Activated CD4-positive, alpha-beta T cell treated with anti-CD3 and anti-CD28 coated beads, Interleukin-2, amount 10 ng/mL, durations not matched to agents 7 days and 5 days (primary cell): ENCODE results near the gene EP300. TPM values are rescaled to one million over a fixed set of nuclear protein-coding genes. Genes with fewer than 3 reads are reported as not detected.
"Not testable (repeated sequence)": the region's sequence is repeated elsewhere in the genome, so short reads cannot be mapped to it uniquely, and the experiment has no call there.

Experiments used
- CTCF ChIA-PET: fragments of 350-600 bp; sonication (Branson Sonifier 250); formaldehyde crosslinking; loops from one replicate; lab custom pipeline; 2021; ENCODE audit warnings: antibody characterized with exemption; lab: Charles Lee
- POLR2A ChIA-PET: fragments of 350-600 bp; sonication (Branson Sonifier 250); formaldehyde crosslinking; loops from one replicate; lab custom pipeline; 2021; ENCODE audit warnings: antibody characterized with exemption; lab: Charles Lee
- DNase-seq: peaks from one replicate; pipeline ENCODE4 v3.0.0-alpha.2; 2020
- H3K27ac Mint-ChIP-seq: one replicate; pipeline ENCODE4 v1.8.0; 2021; ENCODE audit warnings: mild to moderate bottlenecking, moderate library complexity, mixed read lengths
- H3K27me3 Mint-ChIP-seq: one replicate; pipeline ENCODE4 v1.8.0; 2021; ENCODE audit warnings: mixed read lengths
- H3K36me3 Mint-ChIP-seq: one replicate; pipeline ENCODE4 v1.8.0; 2021; ENCODE audit warnings: low read depth, mixed read lengths
- H3K4me1 Mint-ChIP-seq: one replicate; pipeline ENCODE4 v1.8.0; 2021; ENCODE audit warnings: mixed read lengths
- H3K4me3 Mint-ChIP-seq: one replicate; pipeline ENCODE4 v1.8.0; 2021; ENCODE audit warnings: mild to moderate bottlenecking, moderate library complexity, mixed read lengths
- H3K9me3 Mint-ChIP-seq: one replicate; pipeline ENCODE4 v1.8.0; 2021; ENCODE audit warnings: mixed read lengths
- total RNA-seq, 2 experiments: library from RNA; stranded (reverse); gene quantifications; one replicate each; pipeline ENCODE4 v1.2.3, GENCODE V29; 2021

The EP300 gene
- total RNA-seq, 2 experiments from 2014 or later, result 78.7 to 79.2 TPM

DNA sequence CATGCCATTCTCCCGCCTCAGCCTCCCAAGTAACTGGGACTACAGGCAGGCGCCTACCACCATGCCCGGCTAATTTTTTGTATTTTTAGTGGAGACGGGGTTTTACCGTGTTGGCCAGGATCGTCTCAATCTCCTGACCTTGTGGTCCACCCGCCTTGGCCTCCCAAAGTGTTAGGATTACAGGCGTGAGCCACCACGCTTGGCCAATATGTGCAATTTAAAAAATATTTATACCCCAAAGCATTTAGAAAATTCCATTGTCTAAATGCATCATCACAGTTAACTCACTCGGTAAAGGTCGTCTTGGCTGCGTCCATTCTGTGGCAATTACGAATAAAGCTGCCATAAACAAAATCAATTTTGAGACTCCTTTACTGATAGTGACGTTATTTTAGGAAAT, 36.2 kb downstream of the EP300 start:
- H3K36me3 Mint-ChIP-seq, result peaks cover 55% of the 10 kb centered on the region
- no peak overlapping the region for H3K27ac Mint-ChIP-seq
- ChIA-PET POLR2A (no interaction called here), CTCF (interaction anchor here (0.7 to 1.5 kb wide), 2 partner anchors 19 to 22 kb away, joined by 3 to 4 read pairs; no protein-coding TSS in a partner anchor)
- H3K4me3 Mint-ChIP-seq, result no peak overlapping the region
- H3K9me3 Mint-ChIP-seq, result no peaks in the 10 kb centered on the region
- no peak for DNase-seq
- H3K4me1 Mint-ChIP-seq, result peaks cover 2% of the 10 kb centered on the region
- H3K27me3 Mint-ChIP-seq, result no peaks in the 10 kb centered on the region

DNA sequence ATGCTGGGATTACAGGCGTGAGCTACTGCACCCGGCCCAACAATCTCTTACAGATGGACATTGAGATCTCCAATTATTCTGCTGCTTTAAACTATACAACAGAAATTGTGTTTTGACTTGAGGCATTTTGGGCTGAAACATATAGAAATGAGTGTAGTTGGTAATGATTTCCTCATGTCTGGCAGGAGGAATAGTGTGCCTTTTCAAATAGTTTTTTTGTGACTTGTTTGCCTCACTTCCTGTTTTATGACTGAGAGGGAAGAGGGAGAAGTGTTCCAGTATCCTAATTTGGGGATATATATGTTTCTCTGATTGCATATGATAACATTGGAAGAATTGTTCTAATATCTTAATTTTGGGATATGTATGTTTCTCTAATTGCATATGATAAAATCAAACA, 40.2 kb downstream of the EP300 start:
- Mint-ChIP-seq H3K27ac (no peak overlapping the region), H3K4me3 (no peak overlapping the region), H3K4me1 (no peaks in the 10 kb centered on the region), H3K9me3 (no peaks in the 10 kb centered on the region), H3K36me3 (peaks cover 63% of the 10 kb centered on the region), H3K27me3 (no peaks in the 10 kb centered on the region)
- DNase-seq, result no peak
- ChIA-PET POLR2A (no interaction called here), CTCF (interaction anchor here (0.9 kb wide), 1 partner anchor 17 kb away, joined by 3 read pairs; no protein-coding TSS in a partner anchor)

DNA sequence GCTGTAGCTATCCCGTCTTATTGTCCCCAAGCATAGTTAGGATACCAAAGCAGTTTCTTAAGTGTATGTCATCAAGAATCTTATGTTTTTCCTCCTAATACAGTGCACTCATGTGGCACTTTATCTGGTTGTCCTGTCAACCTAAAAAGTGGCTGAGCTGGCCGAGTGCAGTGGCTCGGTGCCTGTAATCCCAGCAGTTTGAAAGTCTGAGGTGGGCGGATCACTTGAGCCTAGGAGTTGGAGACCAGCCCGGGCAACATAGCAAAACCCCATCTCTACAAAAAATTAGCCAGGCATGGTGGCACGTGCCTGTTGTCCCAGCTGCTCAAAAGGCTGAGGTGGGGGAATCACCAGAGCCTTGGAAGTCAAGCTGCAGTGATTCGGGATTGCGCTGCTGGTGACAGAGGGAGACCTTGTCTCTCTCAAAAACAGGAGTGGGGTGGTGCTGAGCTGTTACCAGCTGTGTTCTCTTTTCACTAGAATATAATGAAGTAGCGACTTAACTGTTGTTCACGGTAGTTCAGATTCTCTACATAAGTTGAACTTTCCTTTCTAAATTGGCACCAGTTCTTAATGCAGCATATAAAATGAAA, 48.1 kb downstream of the EP300 start:
- CTCF ChIA-PET, result no interaction called here
- Mint-ChIP-seq H3K4me3 (no peak overlapping the region), H3K27ac (peak overlapping the region; percentile 25), H3K4me1 (no peaks in the 10 kb centered on the region), H3K9me3 (no peaks in the 10 kb centered on the region), H3K27me3 (no peaks in the 10 kb centered on the region), H3K36me3 (peaks cover 63% of the 10 kb centered on the region)
- POLR2A ChIA-PET, result no interaction called here
- DNase-seq, result no peak

DNA sequence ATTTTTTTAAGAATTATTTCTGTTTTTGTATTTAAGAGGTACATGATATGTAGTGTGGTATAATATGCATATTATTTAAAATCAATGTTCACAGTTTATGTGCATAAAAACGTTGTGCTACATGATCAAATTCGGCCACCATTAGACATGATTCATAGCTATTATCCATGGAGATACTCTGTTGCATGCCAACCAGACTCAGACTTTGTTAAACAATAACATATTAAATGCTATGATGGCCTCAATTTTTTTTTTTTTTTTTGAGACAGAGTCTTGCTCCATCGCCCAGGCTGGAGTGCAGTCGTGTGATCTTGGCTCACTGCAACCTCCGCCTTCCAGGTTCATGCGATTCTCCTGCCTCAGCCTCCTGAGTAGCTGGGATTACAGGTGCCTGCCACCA, 53.5 kb downstream of the EP300 start:
- DNase-seq, POLR2A ChIA-PET, H3K27ac Mint-ChIP-seq, CTCF ChIA-PET, H3K9me3 Mint-ChIP-seq, H3K4me3 Mint-ChIP-seq, H3K4me1 Mint-ChIP-seq, H3K27me3 Mint-ChIP-seq: not testable (repeated sequence)
- H3K36me3 Mint-ChIP-seq, result peaks cover 61% of the 10 kb centered on the region

DNA sequence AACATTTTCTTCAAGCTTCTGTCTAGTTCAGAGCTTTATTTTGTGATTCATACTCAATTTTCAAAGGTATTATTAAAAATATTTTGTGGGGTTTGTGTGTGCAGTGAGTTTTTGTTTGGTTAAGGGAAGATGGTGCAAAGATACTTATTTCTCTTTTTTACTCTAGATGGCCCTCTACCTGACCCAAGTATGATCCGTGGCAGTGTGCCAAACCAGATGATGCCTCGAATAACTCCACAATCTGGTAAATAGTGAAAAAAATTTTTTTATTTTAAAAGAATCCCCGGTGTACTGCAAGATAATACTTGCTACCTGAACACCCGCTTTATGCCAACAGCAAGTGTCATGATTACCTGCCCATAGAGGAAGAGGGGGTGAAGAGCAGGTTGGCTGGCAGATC, 54.2 kb downstream of the EP300 start:
- POLR2A ChIA-PET, result no interaction called here
- CTCF ChIA-PET, result no interaction called here
- no peak for DNase-seq
- Mint-ChIP-seq H3K4me1 (no peaks in the 10 kb centered on the region), H3K4me3 (no peak overlapping the region), H3K27me3 (no peaks in the 10 kb centered on the region), H3K9me3 (no peaks in the 10 kb centered on the region), H3K36me3 (peaks cover 64% of the 10 kb centered on the region), H3K27ac (peak overlapping the region; percentile 46)

DNA sequence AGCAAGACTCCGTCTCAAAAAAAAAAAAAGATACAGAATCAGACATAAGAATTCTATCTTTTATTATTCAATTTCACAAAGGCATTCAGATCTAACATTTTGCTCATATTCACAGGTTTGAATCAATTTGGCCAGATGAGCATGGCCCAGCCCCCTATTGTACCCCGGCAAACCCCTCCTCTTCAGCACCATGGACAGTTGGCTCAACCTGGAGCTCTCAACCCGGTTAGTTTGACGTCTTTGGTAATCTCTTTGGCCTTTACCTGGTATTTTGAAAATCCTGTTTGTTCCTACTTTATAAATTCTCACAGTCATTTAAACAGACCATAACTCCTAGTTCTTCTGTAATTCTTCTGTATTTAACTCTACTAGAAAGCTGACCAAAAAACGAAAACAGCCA, 55.3 kb downstream of the EP300 start:
- Mint-ChIP-seq H3K27ac (no peak overlapping the region), H3K36me3 (peaks cover 63% of the 10 kb centered on the region), H3K9me3 (no peaks in the 10 kb centered on the region), H3K4me3 (no peak overlapping the region), H3K4me1 (no peaks in the 10 kb centered on the region), H3K27me3 (no peaks in the 10 kb centered on the region)
- ChIA-PET CTCF (interaction anchor here (1.5 kb wide), 1 partner anchor 33 kb away, joined by 3 read pairs; no protein-coding TSS in a partner anchor), POLR2A (no interaction called here)
- DNase-seq, result no peak

DNA sequence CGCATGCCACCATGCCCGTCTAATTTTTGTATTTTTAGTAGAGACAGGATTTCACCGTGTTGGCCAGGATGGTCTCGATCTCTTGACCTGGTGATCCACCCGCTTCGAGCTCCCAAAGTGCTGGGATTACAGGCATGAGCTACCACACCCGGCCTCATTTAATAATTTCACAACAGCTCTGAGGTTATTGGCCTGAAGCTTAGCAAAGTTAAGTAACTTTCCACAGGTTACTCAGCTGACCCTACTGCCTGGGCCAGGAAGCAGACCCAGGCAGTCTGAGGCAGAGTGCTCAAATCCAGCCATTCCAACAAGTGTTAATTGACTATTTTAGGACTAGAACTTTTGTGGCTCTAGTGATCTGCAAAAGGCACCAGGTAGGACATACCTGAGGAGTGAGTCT, 60.5 kb downstream of the EP300 start:
- no peak for DNase-seq
- Mint-ChIP-seq H3K4me1 (no peaks in the 10 kb centered on the region), H3K27me3 (no peaks in the 10 kb centered on the region), H3K4me3 (no peak overlapping the region), H3K27ac (no peak overlapping the region), H3K36me3 (peaks cover 84% of the 10 kb centered on the region), H3K9me3 (no peaks in the 10 kb centered on the region)
- ChIA-PET POLR2A (no interaction called here), CTCF (no interaction called here)

DNA sequence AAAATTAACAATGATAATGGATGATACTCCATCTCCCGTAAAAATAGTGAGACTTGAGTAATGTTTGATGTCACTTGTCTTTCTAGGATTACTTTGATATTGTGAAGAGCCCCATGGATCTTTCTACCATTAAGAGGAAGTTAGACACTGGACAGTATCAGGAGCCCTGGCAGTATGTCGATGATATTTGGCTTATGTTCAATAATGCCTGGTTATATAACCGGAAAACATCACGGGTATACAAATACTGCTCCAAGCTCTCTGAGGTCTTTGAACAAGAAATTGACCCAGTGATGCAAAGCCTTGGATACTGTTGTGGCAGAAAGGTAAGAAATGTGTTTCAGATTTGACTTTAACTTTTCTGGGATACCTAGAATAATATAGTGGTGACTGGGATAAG, 64.7 kb downstream of the EP300 start:
- ChIA-PET POLR2A (no interaction called here), CTCF (no interaction called here)
- Mint-ChIP-seq H3K4me3 (no peak overlapping the region), H3K36me3 (peaks cover 80% of the 10 kb centered on the region), H3K27ac (no peak overlapping the region), H3K4me1 (no peaks in the 10 kb centered on the region), H3K9me3 (no peaks in the 10 kb centered on the region), H3K27me3 (no peaks in the 10 kb centered on the region)
- no peak for DNase-seq

DNA sequence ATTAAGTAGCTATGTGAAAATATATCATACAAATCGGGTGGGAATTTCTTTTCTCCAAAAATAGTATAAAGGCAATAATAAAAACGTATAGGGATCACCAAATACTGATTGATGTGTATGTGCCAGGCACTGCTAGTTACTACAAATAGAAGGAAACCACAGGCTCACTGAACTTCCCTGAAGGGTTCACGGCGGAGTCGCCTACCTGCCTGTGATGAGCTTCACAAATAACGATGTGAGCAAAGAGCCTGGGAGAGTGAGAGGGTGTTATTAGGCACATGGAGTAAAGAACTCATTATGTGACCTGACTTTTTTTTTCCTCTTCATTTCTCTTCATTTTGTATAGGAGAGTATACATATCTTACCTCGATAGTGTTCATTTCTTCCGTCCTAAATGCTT, 76.8 kb downstream of the EP300 start:
- CTCF ChIA-PET, result no interaction called here
- peaks cover 64% of the 10 kb centered on the region for H3K36me3 Mint-ChIP-seq
- H3K27ac Mint-ChIP-seq, result peak overlapping the region; percentile 28
- H3K4me3 Mint-ChIP-seq, result no peak overlapping the region
- POLR2A ChIA-PET, result no interaction called here
- no peaks in the 10 kb centered on the region for H3K4me1 Mint-ChIP-seq
- H3K27me3 Mint-ChIP-seq, result no peaks in the 10 kb centered on the region
- H3K9me3 Mint-ChIP-seq, result no peaks in the 10 kb centered on the region
- no peak for DNase-seq

DNA sequence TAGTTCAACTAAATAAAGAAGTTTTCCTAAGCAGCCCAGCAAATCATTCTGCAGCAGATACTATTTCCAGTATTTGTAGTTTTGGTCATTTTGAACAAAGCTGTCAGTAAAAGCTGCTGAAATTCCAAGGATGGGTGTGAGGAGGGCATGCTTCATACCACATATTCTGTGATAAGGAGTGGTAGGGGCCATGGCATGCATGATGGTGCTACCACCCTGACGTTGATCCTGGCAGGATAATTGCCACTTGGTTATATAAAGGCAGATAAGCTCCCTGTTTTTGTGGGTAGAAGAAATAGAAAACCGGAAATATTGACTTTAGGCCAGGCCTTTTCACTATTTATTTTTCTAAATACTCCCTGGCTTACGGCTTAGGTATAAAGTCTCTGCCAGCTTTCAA, 79.6 kb downstream of the EP300 start:
- Mint-ChIP-seq H3K36me3 (peaks cover 69% of the 10 kb centered on the region), H3K4me3 (no peak overlapping the region), H3K9me3 (no peaks in the 10 kb centered on the region), H3K27ac (no peak overlapping the region), H3K4me1 (peaks cover 14% of the 10 kb centered on the region), H3K27me3 (no peaks in the 10 kb centered on the region)
- CTCF ChIA-PET, result interaction anchor here (0.7 to 1.4 kb wide), 2 partner anchors 8 to 29 kb away, joined by 3 read pairs; no protein-coding TSS in a partner anchor
- DNase-seq, result no peak
- POLR2A ChIA-PET, result no interaction called here

DNA sequence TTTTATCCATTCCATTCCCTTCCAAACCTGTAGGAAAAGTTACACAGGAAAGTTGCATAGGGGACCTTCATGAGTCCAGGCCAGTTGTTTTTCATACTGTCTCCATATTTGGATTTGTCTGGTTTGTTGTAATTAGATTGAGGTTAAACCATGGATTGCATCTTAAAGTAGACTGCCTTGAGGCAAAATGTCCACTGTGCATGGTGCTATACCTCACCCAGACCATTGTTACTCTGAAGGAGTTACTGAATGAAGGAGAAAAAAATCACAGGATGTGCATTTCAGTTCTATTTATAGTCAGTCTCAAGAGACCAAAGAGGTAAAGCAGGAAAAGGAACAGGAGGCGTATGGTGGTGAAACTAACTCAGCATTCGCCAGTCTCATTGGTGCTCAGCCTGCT, 83.2 kb downstream of the EP300 start:
- Mint-ChIP-seq H3K4me3 (no peak overlapping the region), H3K4me1 (peaks cover 14% of the 10 kb centered on the region), H3K27me3 (no peaks in the 10 kb centered on the region), H3K9me3 (no peaks in the 10 kb centered on the region), H3K27ac (no peak overlapping the region), H3K36me3 (peaks cover 63% of the 10 kb centered on the region)
- no peak for DNase-seq
- ChIA-PET POLR2A (no interaction called here), CTCF (interaction anchor here (0.6 kb wide), 1 partner anchor 24 kb away, joined by 3 read pairs; no protein-coding TSS in a partner anchor)

DNA sequence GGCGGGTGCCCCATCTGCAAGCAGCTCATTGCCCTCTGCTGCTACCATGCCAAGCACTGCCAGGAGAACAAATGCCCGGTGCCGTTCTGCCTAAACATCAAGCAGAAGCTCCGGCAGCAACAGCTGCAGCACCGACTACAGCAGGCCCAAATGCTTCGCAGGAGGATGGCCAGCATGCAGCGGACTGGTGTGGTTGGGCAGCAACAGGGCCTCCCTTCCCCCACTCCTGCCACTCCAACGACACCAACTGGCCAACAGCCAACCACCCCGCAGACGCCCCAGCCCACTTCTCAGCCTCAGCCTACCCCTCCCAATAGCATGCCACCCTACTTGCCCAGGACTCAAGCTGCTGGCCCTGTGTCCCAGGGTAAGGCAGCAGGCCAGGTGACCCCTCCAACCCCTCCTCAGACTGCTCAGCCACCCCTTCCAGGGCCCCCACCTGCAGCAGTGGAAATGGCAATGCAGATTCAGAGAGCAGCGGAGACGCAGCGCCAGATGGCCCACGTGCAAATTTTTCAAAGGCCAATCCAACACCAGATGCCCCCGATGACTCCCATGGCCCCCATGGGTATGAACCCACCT, 84.7 kb downstream of the EP300 start:
- ChIA-PET POLR2A (no interaction called here), CTCF (no interaction called here)
- DNase-seq, result no peak
- Mint-ChIP-seq H3K4me1 (peaks cover 14% of the 10 kb centered on the region), H3K9me3 (no peaks in the 10 kb centered on the region), H3K4me3 (no peak overlapping the region), H3K36me3 (peaks cover 56% of the 10 kb centered on the region), H3K27ac (no peak overlapping the region), H3K27me3 (no peaks in the 10 kb centered on the region)

DNA sequence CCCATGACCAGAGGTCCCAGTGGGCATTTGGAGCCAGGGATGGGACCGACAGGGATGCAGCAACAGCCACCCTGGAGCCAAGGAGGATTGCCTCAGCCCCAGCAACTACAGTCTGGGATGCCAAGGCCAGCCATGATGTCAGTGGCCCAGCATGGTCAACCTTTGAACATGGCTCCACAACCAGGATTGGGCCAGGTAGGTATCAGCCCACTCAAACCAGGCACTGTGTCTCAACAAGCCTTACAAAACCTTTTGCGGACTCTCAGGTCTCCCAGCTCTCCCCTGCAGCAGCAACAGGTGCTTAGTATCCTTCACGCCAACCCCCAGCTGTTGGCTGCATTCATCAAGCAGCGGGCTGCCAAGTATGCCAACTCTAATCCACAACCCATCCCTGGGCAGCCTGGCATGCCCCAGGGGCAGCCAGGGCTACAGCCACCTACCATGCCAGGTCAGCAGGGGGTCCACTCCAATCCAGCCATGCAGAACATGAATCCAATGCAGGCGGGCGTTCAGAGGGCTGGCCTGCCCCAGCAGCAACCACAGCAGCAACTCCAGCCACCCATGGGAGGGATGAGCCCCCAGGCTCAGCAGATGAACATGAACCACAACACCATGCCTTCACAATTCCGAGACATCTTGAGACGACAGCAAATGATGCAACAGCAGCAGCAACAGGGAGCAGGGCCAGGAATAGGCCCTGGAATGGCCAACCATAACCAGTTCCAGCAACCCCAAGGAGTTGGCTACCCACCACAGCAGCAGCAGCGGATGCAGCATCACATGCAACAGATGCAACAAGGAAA, 85.4 kb downstream of the EP300 start:
- no peak overlapping the region for H3K4me3 Mint-ChIP-seq
- H3K36me3 Mint-ChIP-seq, result peaks cover 51% of the 10 kb centered on the region
- ChIA-PET POLR2A (no interaction called here), CTCF (interaction anchor here (0.5 kb wide), 1 partner anchor 12 kb away, joined by 5 read pairs; no protein-coding TSS in a partner anchor)
- no peak overlapping the region for H3K27ac Mint-ChIP-seq
- DNase-seq, result no peak
- H3K4me1 Mint-ChIP-seq, result peaks cover 14% of the 10 kb centered on the region
- H3K27me3 Mint-ChIP-seq, result no peaks in the 10 kb centered on the region
- no peaks in the 10 kb centered on the region for H3K9me3 Mint-ChIP-seq
